GM21786 (cell line): ENCODE results near the gene WWOX.

ENCODE experiments used
- ATAC-seq: cut with Tn5 transposase; IDR thresholded peaks from one replicate; pipeline ENCODE4 v1.9.1; 2021; ENCODE audit not compliant: unreplicated experiment

Gene WWOX

DNA sequence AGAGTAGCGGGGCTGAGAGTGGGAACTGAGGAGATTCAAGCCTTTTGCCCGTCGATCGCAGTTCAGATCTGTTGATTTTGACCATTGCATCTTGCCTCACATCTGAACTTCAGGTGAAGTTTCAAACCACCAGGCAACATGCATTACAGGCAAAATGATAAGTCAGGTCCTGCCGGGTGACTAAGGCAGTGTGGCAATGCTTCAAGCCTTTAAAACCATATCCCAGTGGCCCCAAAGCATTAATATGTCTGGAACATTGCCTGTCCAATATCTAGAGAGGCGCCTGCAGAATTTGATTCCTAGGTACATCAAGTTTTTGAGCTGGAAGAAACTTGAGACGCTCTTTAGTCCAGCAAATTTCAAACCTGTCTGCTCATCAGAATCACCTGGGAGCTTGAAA, 998.3 kb downstream of the WWOX start:
- ATAC-seq = no peak

DNA sequence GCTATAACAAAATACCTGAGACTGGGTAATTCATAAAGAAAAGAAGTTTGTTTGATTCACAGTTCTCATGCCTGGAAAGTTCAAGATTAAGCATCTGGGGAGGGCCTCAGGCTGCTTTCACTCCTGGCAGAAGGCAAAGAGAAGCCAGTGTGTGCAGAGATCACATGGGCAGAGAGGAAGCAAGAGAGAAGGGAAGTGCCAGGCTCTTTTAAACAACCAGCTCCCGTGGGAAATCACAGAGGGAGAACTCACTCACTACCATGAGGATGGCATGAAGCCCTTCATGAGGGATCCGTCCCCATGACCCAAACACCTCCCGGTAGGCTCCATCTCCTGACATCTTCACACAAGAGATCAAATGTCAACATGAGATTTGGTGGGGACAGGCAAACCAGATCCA, 999.5 kb downstream of the WWOX start:
- no peak for ATAC-seq

GRCh38 chr16:79099716-79100115, 1000.3 kb downstream of the WWOX start:
- ATAC-seq = no peak

DNA sequence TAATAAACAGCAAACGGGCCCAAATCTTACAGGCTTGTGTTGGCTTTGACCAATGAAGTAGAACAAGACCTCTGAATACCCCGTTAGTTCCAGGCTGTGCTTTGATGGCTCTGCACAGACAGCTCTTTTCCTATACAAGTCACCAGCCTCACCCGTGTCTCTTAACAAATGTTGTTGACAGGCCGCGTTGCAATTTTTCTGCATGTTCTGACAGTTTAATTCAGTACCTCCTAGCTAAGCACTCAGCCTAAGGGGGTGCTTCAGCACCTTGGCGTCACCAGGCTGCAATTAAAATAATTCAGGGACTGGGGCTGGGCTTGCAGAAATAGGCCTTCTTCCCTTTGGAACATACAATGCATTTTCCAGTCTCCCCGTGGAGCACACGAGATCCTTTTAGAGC, 1001.0 kb downstream of the WWOX start:
- ATAC-seq = no peak

DNA sequence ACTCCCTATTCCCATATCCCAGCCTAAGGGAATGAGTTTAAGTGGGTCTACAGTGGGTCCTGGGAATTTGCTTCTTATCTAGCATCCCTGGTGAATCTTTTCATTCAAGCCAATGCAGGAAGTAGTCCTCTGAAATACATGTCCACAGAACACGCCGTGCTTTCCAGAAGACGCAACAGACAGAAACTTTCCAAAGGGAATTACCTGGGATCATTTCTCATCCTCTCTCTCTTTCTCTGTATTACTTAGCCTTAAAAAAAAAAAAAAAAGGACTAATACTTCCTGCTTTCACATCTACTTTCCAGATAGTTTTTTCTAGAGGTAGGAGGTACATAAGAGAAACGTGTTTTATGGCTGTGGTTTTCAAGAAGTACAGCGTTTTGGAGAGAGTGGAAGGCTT, 1002.0 kb downstream of the WWOX start:
- ATAC-seq = no peak

- ATAC-seq = no peak
These were observed 1005.1 kb downstream of the WWOX start for GRCh38 chr16:79104567-79104966.

DNA sequence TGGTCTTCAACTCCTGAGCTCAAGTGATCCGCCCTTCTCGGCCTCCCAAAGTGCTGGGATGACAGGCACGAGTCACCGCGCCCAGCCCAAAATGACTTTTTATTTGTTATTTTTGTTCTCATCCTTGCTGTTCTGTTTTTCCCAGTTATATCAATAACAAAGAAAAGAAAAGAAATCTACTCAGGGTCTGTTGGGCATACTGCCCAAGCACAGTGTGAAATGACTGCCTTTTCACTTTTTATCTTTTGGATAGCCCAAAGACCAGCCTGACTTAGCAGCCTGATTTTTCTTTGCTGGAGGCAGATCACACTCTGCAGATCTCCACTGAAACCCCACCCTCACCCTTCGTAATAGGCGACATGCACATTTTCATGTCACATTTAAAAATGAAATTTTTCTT, 1007.8 kb downstream of the WWOX start:
- ATAC-seq = no peak

DNA sequence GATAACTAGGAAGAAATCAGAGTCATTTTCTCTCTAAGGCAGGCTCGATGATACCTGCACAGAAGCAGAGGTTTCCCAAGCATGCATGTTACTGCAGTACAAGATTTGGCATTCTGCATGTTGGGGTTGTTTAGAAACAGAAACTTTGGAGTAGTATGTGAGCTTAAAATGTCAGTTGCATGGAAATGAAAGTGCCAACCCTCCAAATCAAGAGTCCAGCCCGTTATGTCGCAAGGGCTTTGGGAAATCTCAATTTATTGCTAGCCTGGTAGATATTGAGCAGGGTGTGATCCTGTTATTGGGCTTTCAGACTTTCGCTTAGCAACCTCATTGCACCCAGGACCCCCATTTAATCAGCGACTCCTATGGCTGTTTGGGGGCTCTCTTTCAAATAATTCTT, 1010.3 kb downstream of the WWOX start:
- no peak for ATAC-seq

DNA sequence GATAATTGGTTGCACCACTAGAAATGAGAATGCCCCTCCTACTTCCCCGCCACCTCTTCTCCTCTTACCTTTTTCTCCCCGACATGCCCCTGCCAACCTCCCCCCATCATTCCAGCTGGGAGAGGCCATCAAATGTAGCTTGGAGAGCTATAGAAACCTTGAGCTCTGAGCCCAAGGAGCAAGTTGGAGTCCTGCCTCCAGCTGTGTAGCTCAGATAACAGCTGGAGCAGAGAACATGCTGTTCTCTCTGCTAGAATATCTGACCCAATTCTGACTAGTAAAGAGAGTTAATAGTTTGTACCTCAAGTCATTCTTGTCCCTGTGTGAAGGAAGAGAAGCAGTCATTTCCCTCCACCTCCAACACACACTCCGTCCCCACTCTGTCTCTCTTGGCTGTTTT, 1010.8 kb downstream of the WWOX start:
- no peak for ATAC-seq

DNA sequence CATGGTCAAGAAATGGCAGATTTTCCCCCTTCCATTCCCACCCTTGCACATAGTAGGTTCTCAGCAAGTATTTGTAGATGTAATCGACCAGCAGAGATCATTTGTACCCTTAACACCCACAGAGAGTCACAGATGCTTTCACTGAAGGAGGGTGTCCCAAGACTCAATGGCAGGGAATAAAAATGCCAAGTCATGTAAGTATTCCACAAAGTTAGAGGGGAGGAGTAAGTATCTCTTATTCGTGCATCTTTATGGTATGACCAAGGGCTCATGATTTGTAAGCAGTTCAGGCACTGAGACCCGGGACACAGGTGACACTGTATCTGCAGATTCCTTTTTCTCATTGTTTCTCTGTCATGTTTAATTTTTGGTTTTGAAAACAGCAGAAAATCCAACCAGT, 1011.5 kb downstream of the WWOX start:
- no peak for ATAC-seq

DNA sequence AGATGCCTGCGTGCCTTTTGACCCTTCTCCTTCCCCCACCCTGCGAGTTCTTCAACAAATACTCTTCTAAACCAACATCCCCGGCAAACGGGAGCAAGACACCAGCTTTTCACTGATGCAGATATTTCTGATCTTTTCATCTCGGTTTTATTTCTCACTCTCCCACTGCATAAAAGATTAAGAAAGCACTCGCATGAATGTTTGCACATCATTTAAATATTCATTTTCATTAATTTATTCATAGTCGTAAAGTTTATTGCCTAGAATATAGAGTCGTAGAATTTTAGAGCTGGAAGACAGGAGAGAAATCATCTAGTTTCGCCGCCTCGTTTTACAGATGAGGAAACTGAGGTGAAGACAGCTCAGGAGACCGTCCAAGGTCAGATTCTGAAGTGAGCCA, 1013.0 kb downstream of the WWOX start:
- ATAC-seq = no peak

DNA sequence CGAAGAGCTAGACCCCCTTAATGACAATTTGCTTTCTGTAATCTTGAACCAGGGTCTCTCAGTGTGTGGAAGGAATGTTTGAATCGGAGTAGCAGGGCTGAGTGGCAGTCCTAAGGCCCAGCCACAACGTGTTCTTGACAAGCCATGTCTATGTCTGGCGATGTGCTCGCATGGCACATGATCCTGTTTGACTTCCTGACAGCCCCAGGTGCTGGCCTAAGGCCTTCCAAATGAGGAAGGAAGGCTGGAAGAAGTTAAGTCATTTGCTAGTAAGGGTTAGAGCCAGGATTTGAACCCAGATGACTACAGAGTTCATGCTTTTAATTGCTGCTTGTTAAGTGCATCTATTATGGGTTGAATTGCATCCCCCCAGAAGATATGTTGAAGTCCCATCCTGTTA, 1014.4 kb downstream of the WWOX start:
- no peak for ATAC-seq

- no peak for ATAC-seq
These were observed 1015.3 kb downstream of the WWOX start for GRCh38 chr16:79114759-79115158.

GRCh38 chr16:79121906-79122305, 1022.5 kb downstream of the WWOX start:
- no peak for ATAC-seq

DNA sequence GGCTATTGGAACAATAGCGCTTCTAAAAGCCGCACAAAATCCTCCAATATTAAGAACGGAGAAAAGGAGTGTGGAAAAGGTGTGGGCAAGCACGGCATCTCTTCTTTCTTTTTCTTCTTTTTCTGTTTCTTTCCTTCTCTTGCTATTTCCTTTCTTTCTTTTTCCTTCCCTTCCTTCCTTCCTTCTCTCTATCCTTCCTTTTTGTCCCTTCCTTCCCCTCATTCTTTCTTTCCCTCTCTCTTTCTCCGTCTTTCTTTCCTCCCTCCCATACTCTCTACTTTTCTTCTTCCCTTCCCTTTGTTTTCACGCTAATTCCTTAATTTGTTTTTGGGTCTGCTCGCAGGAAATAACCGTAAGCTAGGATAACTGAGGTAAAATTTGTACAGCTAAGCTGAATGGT, 1022.9 kb downstream of the WWOX start:
- ATAC-seq = no peak

DNA sequence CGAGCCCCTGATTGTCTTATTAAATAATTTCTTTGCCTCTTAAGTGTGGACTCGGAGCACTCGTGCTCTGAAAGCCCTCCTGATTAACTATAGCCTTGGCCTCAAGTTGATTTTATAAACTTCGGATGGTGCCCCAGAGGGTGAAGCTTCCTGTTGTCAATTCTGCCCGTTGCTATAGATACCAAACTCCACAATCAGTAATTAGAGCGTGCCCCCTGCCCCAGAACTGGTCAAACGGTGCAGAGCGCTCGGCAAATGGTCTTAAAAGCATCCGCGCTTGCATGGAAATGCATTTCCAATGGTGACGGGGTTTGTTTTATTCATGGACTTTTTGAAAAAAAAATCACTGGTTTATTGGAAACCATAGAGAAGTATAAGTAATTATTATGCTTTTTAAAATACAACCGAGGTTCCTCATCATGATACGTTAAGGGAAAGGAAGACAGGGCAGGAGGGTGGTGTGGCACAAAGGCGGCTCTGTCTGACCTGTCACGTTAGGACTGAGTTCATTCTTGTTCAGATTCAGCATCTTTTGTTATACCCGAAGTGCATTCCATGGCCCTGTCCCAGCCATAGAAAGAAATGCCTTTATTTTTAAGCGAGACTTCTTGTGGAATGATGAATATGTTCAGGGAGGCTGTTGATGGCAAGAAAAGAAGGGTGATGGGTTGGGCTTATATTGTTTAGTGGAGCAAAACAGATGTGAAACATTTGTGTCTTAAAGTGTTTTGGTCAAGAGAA, 1024.7 kb downstream of the WWOX start:
- ATAC-seq = no peak

DNA sequence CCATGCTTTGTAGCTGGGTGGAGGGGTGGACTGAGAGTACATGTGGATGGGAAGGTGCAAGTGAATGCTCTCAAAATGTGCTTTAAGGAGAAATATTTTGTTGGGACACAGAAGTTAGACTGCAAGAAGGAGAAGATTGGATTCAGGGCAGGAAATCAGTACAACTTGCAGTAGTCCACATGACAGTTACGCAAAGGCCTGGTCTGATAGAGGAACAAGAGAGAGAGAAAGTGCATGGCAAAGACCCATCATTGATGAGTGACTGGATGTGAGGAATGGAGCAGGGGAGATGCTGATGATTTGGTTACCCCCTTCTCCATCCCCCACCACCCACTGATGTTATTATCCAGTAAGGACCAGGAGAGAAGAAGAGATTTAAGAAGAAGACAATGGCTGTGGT, 1028.3 kb downstream of the WWOX start:
- no peak for ATAC-seq

GRCh38 chr16:79128706-79129105, 1029.3 kb downstream of the WWOX start:
- no peak for ATAC-seq

GRCh38 chr16:79130616-79131015, 1031.2 kb downstream of the WWOX start:
- ATAC-seq = no peak

GRCh38 chr16:79131321-79132075, 1032.0 kb downstream of the WWOX start:
- no peak for ATAC-seq

GRCh38 chr16:79132701-79133100, 1033.2 kb downstream of the WWOX start:
- no peak for ATAC-seq

DNA sequence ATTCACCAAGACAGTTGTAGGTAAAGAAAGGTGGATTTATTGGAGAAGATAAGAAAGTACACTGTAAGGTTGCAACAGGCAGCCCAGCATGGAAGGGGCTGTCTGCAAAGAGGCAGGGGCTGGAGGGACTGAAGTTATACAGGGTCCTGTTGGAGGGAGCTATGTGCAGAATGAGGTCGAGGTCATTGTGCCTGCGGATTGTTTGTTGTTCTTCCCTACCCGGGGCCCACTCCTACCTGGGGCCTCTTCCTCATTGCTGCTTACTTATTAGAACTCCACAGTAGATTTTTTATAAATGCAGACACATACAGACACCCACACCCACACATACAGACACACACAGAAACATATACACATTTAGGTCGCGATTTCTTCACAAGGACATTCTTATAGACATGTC, 1034.8 kb downstream of the WWOX start:
- no peak for ATAC-seq

DNA sequence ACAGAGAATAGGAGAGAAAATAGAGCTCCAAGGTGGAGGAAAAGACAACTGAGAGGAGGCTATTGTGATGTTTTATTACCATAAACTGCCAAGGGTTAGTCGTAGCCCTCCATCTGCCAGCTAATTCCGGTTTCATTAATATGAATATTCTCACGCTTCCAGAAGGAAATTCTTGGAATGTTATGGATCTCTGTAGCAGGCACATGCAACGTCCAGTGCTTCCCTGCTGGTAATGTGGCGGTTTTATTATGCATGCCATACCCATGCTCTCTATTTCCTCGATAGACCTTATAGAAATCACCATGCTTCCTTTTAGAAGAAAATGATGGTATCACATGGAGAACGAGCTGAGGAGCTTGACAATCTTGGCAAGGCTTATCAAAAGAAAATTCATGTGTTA, 1037.5 kb downstream of the WWOX start:
- no peak for ATAC-seq
